ENCODE data around the gene AGAP3. TPM values are rescaled to one million over a fixed set of nuclear protein-coding genes. Genes with fewer than 3 reads are reported as not detected.

Gene AGAP3
- total RNA-seq, 1 donor from 2014 or later = 156 TPM

DNA sequence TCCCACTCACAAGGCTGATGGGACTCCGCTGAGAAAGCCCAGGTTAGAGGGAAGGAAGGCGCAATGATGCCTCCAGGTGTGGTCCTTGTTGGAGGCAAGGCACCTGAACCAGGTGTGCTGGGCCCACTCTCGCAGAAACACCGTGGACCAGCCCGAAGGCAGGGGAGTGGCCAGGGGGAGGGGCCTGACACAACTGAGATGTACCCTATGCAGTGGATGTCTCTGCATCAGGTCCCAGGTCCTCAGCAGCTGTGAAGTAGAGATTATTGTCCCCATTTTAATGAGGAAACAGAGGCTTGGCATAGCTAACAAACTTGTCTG is 49.2 kb downstream of the AGAP3 start:
- no peak overlapping the region for H3K9ac ChIP-seq (ENCODE audit: low read length)
- H3K4me1 Mint-ChIP-seq (ENCODE audit: low read depth, unreplicated experiment) = peaks cover 2% of the 10 kb centered on the region
- H3K4me1 ChIP-seq (ENCODE audit: insufficient read depth, low read length) = no peaks in the 10 kb centered on the region
- H3K27ac ChIP-seq (ENCODE audit: low read depth, low read length) = no peak overlapping the region
- FAIRE-seq (no peak), DNase-seq (ENCODE audit: low read depth) (no peak)
- no peaks in the 10 kb centered on the region for H3K9me3 Mint-ChIP-seq (ENCODE audit: unreplicated experiment)
- peak overlapping the region; percentile 12 for H3K27ac Mint-ChIP-seq (ENCODE audit: unreplicated experiment)
- no peak overlapping the region for H3K4me2 ChIP-seq (ENCODE audit: low read length)
- peaks cover 13% of the 10 kb centered on the region for H3K36me3 Mint-ChIP-seq (ENCODE audit: low read depth, unreplicated experiment)
- no peaks in the 10 kb centered on the region for H3K79me2 ChIP-seq (ENCODE audit: insufficient read depth, low read length)
- no peaks in the 10 kb centered on the region for H3K9me3 ChIP-seq (ENCODE audit: insufficient read depth, low read depth, low read length)
- no peak overlapping the region for H2AFZ ChIP-seq (ENCODE audit: low read depth, low read length)
- H3K4me3 ChIP-seq (ENCODE audit: insufficient read depth, low read depth, low read length) = no peak overlapping the region
- H3K36me3 ChIP-seq (ENCODE audit: insufficient read depth, low read length) = peaks cover 12% of the 10 kb centered on the region
- H3K4me3 Mint-ChIP-seq (ENCODE audit: unreplicated experiment) = no peak overlapping the region
- peaks cover 43% of the 10 kb centered on the region for H4K20me1 ChIP-seq (ENCODE audit: insufficient read depth, low read length)
- no peaks in the 10 kb centered on the region for H3K27me3 Mint-ChIP-seq (ENCODE audit: low read depth, unreplicated experiment)
- TF ChIP-seq EZH2 (IDR thresholded peaks at IDR 0.05; ENCODE audit: insufficient read depth, low read length) = no peak
- TF ChIP-seq, protein P1, sequence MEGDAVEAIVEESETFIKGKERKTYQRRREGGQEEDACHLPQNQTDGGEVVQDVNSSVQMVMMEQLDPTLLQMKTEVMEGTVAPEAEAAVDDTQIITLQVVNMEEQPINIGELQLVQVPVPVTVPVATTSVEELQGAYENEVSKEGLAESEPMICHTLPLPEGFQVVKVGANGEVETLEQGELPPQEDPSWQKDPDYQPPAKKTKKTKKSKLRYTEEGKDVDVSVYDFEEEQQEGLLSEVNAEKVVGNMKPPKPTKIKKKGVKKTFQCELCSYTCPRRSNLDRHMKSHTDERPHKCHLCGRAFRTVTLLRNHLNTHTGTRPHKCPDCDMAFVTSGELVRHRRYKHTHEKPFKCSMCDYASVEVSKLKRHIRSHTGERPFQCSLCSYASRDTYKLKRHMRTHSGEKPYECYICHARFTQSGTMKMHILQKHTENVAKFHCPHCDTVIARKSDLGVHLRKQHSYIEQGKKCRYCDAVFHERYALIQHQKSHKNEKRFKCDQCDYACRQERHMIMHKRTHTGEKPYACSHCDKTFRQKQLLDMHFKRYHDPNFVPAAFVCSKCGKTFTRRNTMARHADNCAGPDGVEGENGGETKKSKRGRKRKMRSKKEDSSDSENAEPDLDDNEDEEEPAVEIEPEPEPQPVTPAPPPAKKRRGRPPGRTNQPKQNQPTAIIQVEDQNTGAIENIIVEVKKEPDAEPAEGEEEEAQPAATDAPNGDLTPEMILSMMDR (IDR thresholded peaks at IDR 0.05; ENCODE audit: insufficient read depth, low read depth, low read length) = no peak
- H3K27me3 ChIP-seq (ENCODE audit: insufficient read depth, low read length) = no peaks in the 10 kb centered on the region

DNA sequence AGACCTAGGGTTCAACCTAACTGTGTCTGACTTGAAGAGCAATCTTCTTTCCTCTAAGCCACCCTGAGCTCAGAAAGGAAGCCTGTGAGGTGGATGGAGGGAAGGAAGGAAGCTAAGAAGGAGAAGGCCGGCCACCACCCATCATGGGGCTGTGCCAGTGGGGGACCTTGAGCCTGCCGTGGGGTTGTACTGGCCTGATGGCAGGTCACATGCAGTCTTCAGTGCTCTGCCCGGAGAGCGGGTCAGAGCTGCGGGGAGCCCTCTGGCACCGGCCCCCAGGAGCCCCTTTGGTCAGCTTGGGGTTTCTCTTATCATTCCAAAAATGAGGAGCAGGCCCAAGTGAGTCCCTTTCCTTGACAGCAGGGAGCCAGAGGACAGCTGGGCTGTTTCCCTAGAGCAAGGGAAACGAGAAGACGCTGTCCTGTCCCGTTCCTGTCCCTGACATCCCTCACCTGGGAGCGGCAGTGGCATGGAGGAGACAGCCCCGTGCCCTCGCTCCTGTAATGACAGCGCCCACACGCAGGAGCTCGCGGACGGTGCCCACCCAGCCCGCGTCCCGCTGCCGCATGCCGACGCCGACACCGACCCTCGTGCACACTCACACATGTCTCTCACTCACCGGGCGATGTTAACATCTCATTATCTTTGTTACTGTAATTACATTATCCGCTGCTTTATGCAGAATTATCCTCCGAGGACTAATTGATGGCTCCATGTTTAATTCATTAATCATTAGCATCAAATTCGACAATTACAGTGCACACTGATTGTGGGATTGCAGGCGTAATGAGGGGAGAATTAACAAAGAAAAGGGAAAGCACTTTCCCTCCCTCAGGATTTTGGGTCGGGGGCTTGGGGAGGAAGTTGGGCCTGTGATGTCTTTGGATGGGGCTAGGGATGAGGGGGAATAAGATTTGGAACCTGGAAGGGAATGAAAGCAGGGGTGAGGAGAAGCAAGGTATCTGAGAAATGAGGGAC is 49.9 kb downstream of the AGAP3 start:
- H3K27me3 ChIP-seq (ENCODE audit: insufficient read depth, low read length) = no peaks in the 10 kb centered on the region
- no peak for DNase-seq (ENCODE audit: low read depth)
- no peak overlapping the region for H2AFZ ChIP-seq (ENCODE audit: low read depth, low read length)
- H3K4me1 ChIP-seq (ENCODE audit: insufficient read depth, low read length) = no peaks in the 10 kb centered on the region
- Mint-ChIP-seq H3K27me3 (ENCODE audit: low read depth, unreplicated experiment) (no peaks in the 10 kb centered on the region), H3K4me1 (ENCODE audit: low read depth, unreplicated experiment) (peaks cover 2% of the 10 kb centered on the region), H3K36me3 (ENCODE audit: low read depth, unreplicated experiment) (peaks cover 13% of the 10 kb centered on the region), H3K27ac (ENCODE audit: unreplicated experiment) (no peak overlapping the region), H3K4me3 (ENCODE audit: unreplicated experiment) (no peak overlapping the region), H3K9me3 (ENCODE audit: unreplicated experiment) (no peaks in the 10 kb centered on the region)
- peaks cover 49% of the 10 kb centered on the region for H4K20me1 ChIP-seq (ENCODE audit: insufficient read depth, low read length)
- peaks cover 12% of the 10 kb centered on the region for H3K36me3 ChIP-seq (ENCODE audit: insufficient read depth, low read length)
- no peak overlapping the region for H3K9ac ChIP-seq (ENCODE audit: low read length)
- H3K9me3 ChIP-seq (ENCODE audit: insufficient read depth, low read depth, low read length) = no peaks in the 10 kb centered on the region
- no peak for FAIRE-seq
- TF ChIP-seq, protein P1 (IDR thresholded peaks at IDR 0.05; ENCODE audit: insufficient read depth, low read depth, low read length) = no peak
- TF ChIP-seq EZH2 (IDR thresholded peaks at IDR 0.05; ENCODE audit: insufficient read depth, low read length) = no peak
- no peaks in the 10 kb centered on the region for H3K79me2 ChIP-seq (ENCODE audit: insufficient read depth, low read length)
- H3K4me2 ChIP-seq (ENCODE audit: low read length) = no peak overlapping the region
- no peak overlapping the region for H3K27ac ChIP-seq (ENCODE audit: low read depth, low read length)
- H3K4me3 ChIP-seq (ENCODE audit: insufficient read depth, low read depth, low read length) = no peak overlapping the region

Data from astrocyte (in vitro differentiated cells and primary cell).